CD4-positive, alpha-beta memory T cell (primary cell): Measurements from ENCODE around the gene TRIP4. TPM values are rescaled to one million over a fixed set of nuclear protein-coding genes. Genes with fewer than 3 reads are reported as not detected.

ENCODE experiments used
- CTCF ChIA-PET: fragments of 350-600 bp; sonication (Branson Sonifier 250); formaldehyde crosslinking; loops from one replicate; lab custom pipeline; 2021; ENCODE audit warnings: inconsistent platforms; ENCODE audit not compliant: partially characterized antibody; lab: Charles Lee
- POLR2A ChIA-PET: fragments of 350-600 bp; sonication (Branson Sonifier 250); formaldehyde crosslinking; loops from one replicate; lab custom pipeline; 2021; ENCODE audit not compliant: partially characterized antibody; lab: Charles Lee
- DNase-seq, 5 donors: peaks; one replicate each; pipeline versions ENCODE4 v3.0.0 to v3.0.0-alpha.2; 2020 to 2022; ENCODE audit warnings: mixed read lengths in 1 of 5
- H3K27ac ChIP-seq: one replicate; pipeline ENCODE4 v1.7.0; 2013; ENCODE audit warnings: low read depth, low read length
- H3K27me3 ChIP-seq: 2 replicates; pipeline ENCODE4 v1.7.0; 2013; ENCODE audit warnings: mild to moderate bottlenecking, low read length, moderate library complexity; ENCODE audit not compliant: insufficient read depth
- H3K36me3 ChIP-seq: 2 replicates; pipeline ENCODE4 v1.7.0; 2013; ENCODE audit warnings: mild to moderate bottlenecking, low read length, moderate library complexity; ENCODE audit not compliant: insufficient read depth
- H3K4me1 ChIP-seq: 2 replicates; pipeline ENCODE4 v1.7.0; 2013; ENCODE audit warnings: mild to moderate bottlenecking, low read length, moderate library complexity; ENCODE audit not compliant: insufficient read depth
- H3K4me3 ChIP-seq, 2 donors: one replicate each; pipeline ENCODE4 v1.7.0; 2013; ENCODE audit warnings: low read length in 2 of 2, mild to moderate bottlenecking in 1 of 2
- H3K9me3 ChIP-seq, 2 donors: one replicate each; pipeline ENCODE4 v1.7.0; 2013; ENCODE audit warnings: low read length in 2 of 2, control low read depth in 1 of 2; ENCODE audit not compliant: control insufficient read depth in 1 of 2
- H3K27ac Mint-ChIP-seq, 7 donors: one replicate each; pipeline ENCODE4 v1.8.0; 2020 to 2021; ENCODE audit warnings: mixed read lengths in 7 of 7, mild to moderate bottlenecking in 6 of 7, inconsistent platforms in 3 of 7, moderate library complexity in 3 of 7
- H3K27me3 Mint-ChIP-seq, 2 donors: one replicate each; pipeline ENCODE4 v1.8.0; 2020 to 2021; ENCODE audit warnings: mixed read lengths in 2 of 2
- H3K36me3 Mint-ChIP-seq, 2 donors: one replicate each; pipeline ENCODE4 v1.8.0; 2020 to 2021; ENCODE audit warnings: mixed read lengths in 2 of 2, inconsistent platforms in 1 of 2, mild to moderate bottlenecking in 1 of 2
- H3K4me1 Mint-ChIP-seq, 4 donors: one replicate each; pipeline ENCODE4 v1.8.0; 2020 to 2021; ENCODE audit warnings: mixed read lengths in 4 of 4, mild to moderate bottlenecking in 1 of 4
- H3K4me3 Mint-ChIP-seq, 8 donors: one replicate each; pipeline ENCODE4 v1.8.0; 2020 to 2021; ENCODE audit warnings: mixed read lengths in 8 of 8, mild to moderate bottlenecking in 7 of 8, moderate library complexity in 6 of 8, inconsistent platforms in 3 of 8
- H3K9me3 Mint-ChIP-seq, 8 donors: one replicate each; pipeline ENCODE4 v1.8.0; 2020 to 2021; ENCODE audit warnings: mixed read lengths in 8 of 8, mild to moderate bottlenecking in 5 of 8, inconsistent platforms in 3 of 8, moderate library complexity in 1 of 8
- intact Hi-C: fragments of 100-400 bp; cut with micrococcal nuclease; formaldehyde crosslinking; loops from one replicate; pipeline ENCODE4 v1.15.1; 2023
- polyA plus RNA-seq, 2 donors: library from polyadenylated mRNA; unstranded; fragments of 300-500 nt; fragmentation: Illumina TruSeq; gene quantifications; one replicate each; pipeline ENCODE4 v1.2.3, GENCODE V29; 2021
- total RNA-seq, 2 experiments: library from RNA; stranded (reverse); gene quantifications; one replicate each; pipeline ENCODE4 v1.2.3, GENCODE V29; 2021

TRIP4 gene
- total and polyA plus RNA-seq, 4 experiments from 2014 or later, result 28.2 to 37.1 (median 29.4) TPM

- POLR2A ChIA-PET, result interaction anchor here (0.7 to 3.6 kb wide), 6 partner anchors 31 to 74 kb away, joined by 3 to 32 read pairs (median 4); partner anchors contain the start of gene TRIP4
- Mint-ChIP-seq H3K4me1 (peaks cover 46 to 75% (median 60%) of the 10 kb centered on the region in 4 donors), H3K9me3 (peaks cover 0 to 1% (median 0%) of the 10 kb centered on the region in 8 donors), H3K27me3 (no peaks in the 10 kb centered on the region), H3K4me3 (peak overlapping the region; percentile 88 to 96 (median 94)), H3K36me3 (peaks cover 3 to 15% of the 10 kb centered on the region in 2 donors), H3K27ac (peak overlapping the region; percentile 85 to 96 (median 92))
- peak overlapping the region; percentile 52 for H3K27ac ChIP-seq
- peak in 2 of 5 donors; percentile 7 to 11 for DNase-seq
- CTCF ChIA-PET, result interaction anchor here (1.5 to 1.6 kb wide), 2 partner anchors 74 to 191 kb away, joined by 4 to 5 read pairs; partner anchors contain the start of gene TRIP4
- intact Hi-C loops, result loop anchor here (1.0 to 2.0 kb wide), 3 partner anchors 31 to 74 kb away; partner anchors contain the start of gene TRIP4
- no peaks in the 10 kb centered on the region for H3K36me3 ChIP-seq
- peaks cover 60% of the 10 kb centered on the region for H3K4me1 ChIP-seq
- H3K9me3 ChIP-seq, result no peaks in the 10 kb centered on the region
- H3K27me3 ChIP-seq, result no peaks in the 10 kb centered on the region
- peak overlapping the region; percentile 49 to 72 for H3K4me3 ChIP-seq
These were observed 74.1 kb downstream of the TRIP4 start for GRCh38 chr15:64461721-64462162.

- no peak for DNase-seq
- H3K9me3 ChIP-seq, result no peaks in the 10 kb centered on the region
- H3K36me3 ChIP-seq, result no peaks in the 10 kb centered on the region
- no peaks in the 10 kb centered on the region for H3K27me3 Mint-ChIP-seq
- peak overlapping the region; percentile 39 to 96 (median 94) for H3K4me3 Mint-ChIP-seq
- H3K9me3 Mint-ChIP-seq, result peaks cover 0 to 1% (median 0%) of the 10 kb centered on the region in 8 donors
- no peak overlapping the region for H3K4me3 ChIP-seq
- H3K27ac Mint-ChIP-seq, result peak overlapping the region in 4 of 7 donors; percentile 44 to 93 (median 73)
- ChIA-PET CTCF (interaction anchor here (0.6 to 1.5 kb wide), 2 partner anchors 10 to 191 kb away, joined by 3 to 5 read pairs; no protein-coding TSS in a partner anchor), POLR2A (interaction anchor here (1.2 to 3.6 kb wide), 2 partner anchors 31 to 75 kb away, joined by 5 to 32 read pairs; partner anchors contain the start of gene TRIP4)
- no peaks in the 10 kb centered on the region for H3K27me3 ChIP-seq
- peaks cover 67% of the 10 kb centered on the region for H3K4me1 ChIP-seq
- intact Hi-C loops, result no loop called here
- no peak overlapping the region for H3K27ac ChIP-seq
- peaks cover 51 to 82% (median 62%) of the 10 kb centered on the region in 4 donors for H3K4me1 Mint-ChIP-seq
- H3K36me3 Mint-ChIP-seq, result peaks cover 3 to 17% of the 10 kb centered on the region in 2 donors
These were observed 74.9 kb downstream of the TRIP4 start for GRCh38 chr15:64462492-64462891.

GRCh38 chr15:64464276-64465005 lies 76.8 kb downstream of the TRIP4 start:
- peaks cover 49 to 86% (median 68%) of the 10 kb centered on the region in 4 donors for H3K4me1 Mint-ChIP-seq
- intact Hi-C loops, result no loop called here
- ChIA-PET CTCF (no interaction called here), POLR2A (no interaction called here)
- peaks cover 0 to under 1% (median 0%) of the 10 kb centered on the region in 8 donors for H3K9me3 Mint-ChIP-seq
- Histone ChIP-seq H3K4me3 (no peak overlapping the region), H3K27me3 (no peaks in the 10 kb centered on the region), H3K36me3 (peaks cover 3% of the 10 kb centered on the region), H3K4me1 (peaks cover 66% of the 10 kb centered on the region), H3K9me3 (no peaks in the 10 kb centered on the region), H3K27ac (no peak overlapping the region)
- no peak for DNase-seq
- H3K4me3 Mint-ChIP-seq, result peak overlapping the region in 7 of 8 donors; percentile 3 to 47 (median 18)
- no peaks in the 10 kb centered on the region for H3K27me3 Mint-ChIP-seq
- peak overlapping the region in 5 of 7 donors; percentile 7 to 67 (median 30) for H3K27ac Mint-ChIP-seq
- peaks cover 10 to 19% of the 10 kb centered on the region in 2 donors for H3K36me3 Mint-ChIP-seq

DNA sequence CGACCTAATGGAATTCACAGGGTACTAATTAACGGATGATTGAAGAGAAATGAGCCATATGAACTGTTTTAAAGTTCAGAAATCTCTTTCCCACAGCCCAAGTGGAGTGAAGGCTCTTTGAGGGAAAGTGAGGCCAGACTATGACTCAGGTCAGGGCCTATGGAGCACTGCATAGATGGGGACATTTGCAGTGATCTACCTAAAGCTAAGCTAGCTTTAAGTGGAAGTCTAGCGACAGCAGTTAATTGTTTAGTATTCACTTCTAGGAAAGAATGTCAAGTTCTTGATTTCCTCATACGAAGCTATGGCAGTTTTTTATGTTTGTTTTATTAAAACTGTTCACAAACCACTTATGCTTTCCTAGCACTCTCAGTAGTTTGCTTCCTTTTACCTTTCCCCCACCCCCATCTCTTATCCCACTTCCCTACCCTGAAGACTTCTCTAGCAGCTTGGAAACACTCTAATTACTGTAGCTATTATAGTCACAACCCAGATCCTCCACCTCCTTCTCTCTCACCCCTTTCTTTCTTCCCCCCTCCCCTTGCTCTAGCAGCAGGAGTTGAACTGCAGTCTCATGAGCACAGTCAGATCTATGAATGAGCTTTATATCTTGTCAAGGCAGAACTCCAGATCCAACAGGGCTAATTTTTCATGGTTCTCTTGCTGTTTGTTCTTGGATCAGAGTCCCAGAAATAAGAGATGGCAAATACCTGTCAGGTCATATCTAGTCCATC lies 78.9 kb downstream of the TRIP4 start:
- Mint-ChIP-seq H3K27me3 (no peaks in the 10 kb centered on the region), H3K27ac (peak overlapping the region in 4 of 7 donors; percentile 17 to 78 (median 50)), H3K36me3 (peaks cover 10 to 12% of the 10 kb centered on the region in 2 donors), H3K4me3 (peak overlapping the region in 3 of 8 donors; percentile 17 to 34 (median 26)), H3K4me1 (peaks cover 44 to 73% (median 60%) of the 10 kb centered on the region in 4 donors), H3K9me3 (no peaks in the 10 kb centered on the region)
- Histone ChIP-seq H3K9me3 (no peaks in the 10 kb centered on the region), H3K36me3 (peaks cover 3% of the 10 kb centered on the region), H3K4me3 (no peak overlapping the region), H3K4me1 (peaks cover 56% of the 10 kb centered on the region), H3K27me3 (no peaks in the 10 kb centered on the region), H3K27ac (no peak overlapping the region)
- DNase-seq, result no peak
- intact Hi-C loops, result no loop called here
- ChIA-PET POLR2A (interaction anchor here (0.6 kb wide), 1 partner anchor 178 kb away, joined by 4 read pairs; no protein-coding TSS in a partner anchor), CTCF (interaction anchor here (1.3 kb wide), 1 partner anchor 220 kb away, joined by 3 read pairs; no protein-coding TSS in a partner anchor)

- POLR2A ChIA-PET, result no interaction called here
- CTCF ChIA-PET, result interaction anchor here (1.1 to 1.7 kb wide), 2 partner anchors 45 to 181 kb away, joined by 3 read pairs; no protein-coding TSS in a partner anchor
- Mint-ChIP-seq H3K9me3 (no peaks in the 10 kb centered on the region), H3K4me1 (peaks cover 25 to 45% (median 34%) of the 10 kb centered on the region in 4 donors), H3K36me3 (peaks cover 10 to 13% of the 10 kb centered on the region in 2 donors), H3K27ac (no peak overlapping the region), H3K27me3 (no peaks in the 10 kb centered on the region), H3K4me3 (no peak overlapping the region)
- H3K36me3 ChIP-seq, result peaks cover 3% of the 10 kb centered on the region
- intact Hi-C loops, result no loop called here
- DNase-seq, result no peak
- no peaks in the 10 kb centered on the region for H3K9me3 ChIP-seq
- H3K4me3 ChIP-seq, result no peak overlapping the region
- H3K27me3 ChIP-seq, result no peaks in the 10 kb centered on the region
- H3K4me1 ChIP-seq, result peaks cover 8% of the 10 kb centered on the region
- H3K27ac ChIP-seq, result no peak overlapping the region
These were observed 84.5 kb downstream of the TRIP4 start for GRCh38 chr15:64472161-64472560.

DNA sequence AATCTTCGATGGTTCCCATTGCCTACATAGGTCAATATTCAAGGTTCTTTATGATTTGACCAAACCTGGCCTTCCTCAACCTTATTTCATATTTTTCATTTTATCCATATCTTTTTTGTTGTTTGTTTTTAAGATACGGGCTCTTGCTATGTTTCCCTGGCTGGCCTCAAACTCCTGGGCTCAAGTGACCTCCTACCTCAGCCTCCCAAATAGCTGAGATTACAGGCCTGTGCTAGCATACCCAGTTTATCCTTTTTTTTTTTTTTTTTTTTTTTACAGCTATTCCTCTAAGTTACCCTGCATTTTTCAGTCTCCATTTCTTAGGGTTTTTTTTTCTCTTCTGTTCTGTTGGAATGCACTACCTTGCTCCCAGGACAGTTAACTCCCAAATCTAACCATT lies 87.2 kb downstream of the TRIP4 start:
- H3K27ac ChIP-seq, result no peak overlapping the region
- Mint-ChIP-seq H3K4me3 (no peak overlapping the region), H3K36me3 (peaks cover 7 to 10% of the 10 kb centered on the region in 2 donors), H3K4me1 (peaks cover 19 to 28% (median 27%) of the 10 kb centered on the region in 4 donors), H3K9me3 (no peaks in the 10 kb centered on the region), H3K27ac (peak overlapping the region in 3 of 7 donors; percentile 4 to 29 (median 18)), H3K27me3 (no peaks in the 10 kb centered on the region)
- H3K4me1 ChIP-seq, result peaks cover 6% of the 10 kb centered on the region
- no peaks in the 10 kb centered on the region for H3K9me3 ChIP-seq
- H3K27me3 ChIP-seq, result no peaks in the 10 kb centered on the region
- H3K4me3 ChIP-seq, result no peak overlapping the region
- ChIA-PET POLR2A (no interaction called here), CTCF (no interaction called here)
- H3K36me3 ChIP-seq, result no peaks in the 10 kb centered on the region
- intact Hi-C loops, result no loop called here
- DNase-seq, result no peak
